B cell (primary cell): ENCODE results near the gene PPP6R3.

Source experiments
- EZH2 ChIP-seq: IDR thresholded peaks from 2 replicates; pipeline ENCODE4 v1.6.1; 2012; ENCODE audit warnings: borderline replicate concordance, low read depth, mild to moderate bottlenecking, moderate library complexity, low read length; ENCODE audit not compliant: insufficient read depth, poor library complexity, severe bottlenecking
- TF ChIP-seq, protein P1 (sequence below): fragments of 200-600 bp; IDR thresholded peaks from one replicate; pipeline ENCODE4 v1.8.0; 2022; ENCODE audit warnings: antibody characterized with exemption, mild to moderate bottlenecking

DNA sequence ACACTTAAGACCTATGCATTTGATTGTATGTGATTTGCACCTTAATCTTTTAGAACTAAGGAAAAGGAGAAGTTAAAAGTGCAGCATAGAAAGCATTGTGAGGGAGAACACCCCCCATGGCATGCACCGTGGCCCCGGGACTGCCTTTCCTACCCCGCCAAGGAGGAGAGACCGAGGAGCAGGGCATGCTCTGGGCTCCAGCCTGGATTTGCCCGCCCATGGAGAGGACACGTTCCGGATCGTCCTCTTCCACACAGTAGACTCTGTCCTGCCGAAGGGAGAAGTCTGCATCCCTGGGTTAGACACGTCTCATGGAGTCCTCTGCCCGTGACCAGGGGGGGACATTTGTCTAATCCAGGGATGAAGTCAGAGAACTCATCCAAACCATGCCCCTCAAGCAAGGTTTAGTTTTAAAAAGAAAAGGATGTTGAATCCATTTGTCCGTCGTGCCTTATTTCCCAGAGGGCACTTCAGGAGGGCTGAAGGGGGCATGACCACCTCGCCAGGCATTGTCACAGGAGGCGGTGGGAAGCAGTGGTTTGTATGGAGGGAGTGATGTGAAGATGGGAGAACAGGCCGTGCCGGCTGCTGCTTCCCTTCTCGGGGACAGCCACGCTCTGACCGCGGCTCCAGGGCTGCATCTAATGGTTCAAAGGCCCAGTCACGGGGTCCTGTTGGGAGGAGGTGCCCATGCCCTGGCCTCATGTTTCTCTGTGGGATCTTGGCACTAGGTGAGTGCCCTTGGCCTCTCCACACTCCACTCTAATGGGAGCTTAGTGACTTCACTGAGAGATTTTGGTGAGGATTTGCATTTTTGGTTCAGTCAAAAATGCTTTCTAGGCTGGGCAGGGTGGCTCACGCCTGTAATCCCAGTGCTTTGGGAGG, 157.6 kb downstream of the PPP6R3 start:
- TF ChIP-seq, protein P1, sequence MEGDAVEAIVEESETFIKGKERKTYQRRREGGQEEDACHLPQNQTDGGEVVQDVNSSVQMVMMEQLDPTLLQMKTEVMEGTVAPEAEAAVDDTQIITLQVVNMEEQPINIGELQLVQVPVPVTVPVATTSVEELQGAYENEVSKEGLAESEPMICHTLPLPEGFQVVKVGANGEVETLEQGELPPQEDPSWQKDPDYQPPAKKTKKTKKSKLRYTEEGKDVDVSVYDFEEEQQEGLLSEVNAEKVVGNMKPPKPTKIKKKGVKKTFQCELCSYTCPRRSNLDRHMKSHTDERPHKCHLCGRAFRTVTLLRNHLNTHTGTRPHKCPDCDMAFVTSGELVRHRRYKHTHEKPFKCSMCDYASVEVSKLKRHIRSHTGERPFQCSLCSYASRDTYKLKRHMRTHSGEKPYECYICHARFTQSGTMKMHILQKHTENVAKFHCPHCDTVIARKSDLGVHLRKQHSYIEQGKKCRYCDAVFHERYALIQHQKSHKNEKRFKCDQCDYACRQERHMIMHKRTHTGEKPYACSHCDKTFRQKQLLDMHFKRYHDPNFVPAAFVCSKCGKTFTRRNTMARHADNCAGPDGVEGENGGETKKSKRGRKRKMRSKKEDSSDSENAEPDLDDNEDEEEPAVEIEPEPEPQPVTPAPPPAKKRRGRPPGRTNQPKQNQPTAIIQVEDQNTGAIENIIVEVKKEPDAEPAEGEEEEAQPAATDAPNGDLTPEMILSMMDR, result no peak
- TF ChIP-seq EZH2, result no peak
